Erythroblast (primary cell): ENCODE results near the gene PDE8B.

Experiments used
- DNase-seq, 2 experiments: peaks; one replicate each; lab custom pipeline; 2025; lab: John Stamatoyannopoulos, UW
- GATA1 ChIP-seq: IDR thresholded peaks from 2 replicates; pipeline ENCODE4 v1.6.1; 2011; ENCODE audit warnings: low read depth, mild to moderate bottlenecking, control low read depth, low read length, moderate library complexity
- POLR2A ChIP-seq: IDR thresholded peaks from 2 replicates; pipeline ENCODE4 v1.6.1; 2011; ENCODE audit warnings: mild to moderate bottlenecking, low read length

PDE8B gene

GRCh38 chr5:77423022-77423750 lies 212.7 kb downstream of the PDE8B start:
- no peak for DNase-seq
- TF ChIP-seq POLR2A (no peak), GATA1 (no peak)

GRCh38 chr5:77424921-77425320 lies 214.4 kb downstream of the PDE8B start:
- no peak for DNase-seq
- no peak for TF ChIP-seq POLR2A
- TF ChIP-seq GATA1, result no peak

- TF ChIP-seq POLR2A (no peak), GATA1 (no peak)
- no peak for DNase-seq
These were observed 214.9 kb downstream of the PDE8B start for GRCh38 chr5:77425420-77425819.

GRCh38 chr5:77425998-77426659 lies 215.6 kb downstream of the PDE8B start:
- no peak for DNase-seq
- TF ChIP-seq GATA1, result no peak
- no peak for TF ChIP-seq POLR2A

GRCh38 chr5:77426670-77427069 lies 216.2 kb downstream of the PDE8B start:
- DNase-seq, result no peak
- TF ChIP-seq POLR2A (no peak), GATA1 (no peak)

- TF ChIP-seq POLR2A (no peak), GATA1 (no peak)
- DNase-seq, result no peak
These were observed 217.5 kb downstream of the PDE8B start for GRCh38 chr5:77427998-77428397.

GRCh38 chr5:77428526-77428925 lies 218.0 kb downstream of the PDE8B start:
- DNase-seq, result no peak

GRCh38 chr5:77430726-77431125 lies 220.2 kb downstream of the PDE8B start:
- no peak for DNase-seq
- TF ChIP-seq GATA1 (no peak), POLR2A (no peak)

More at GRCh38 chr5:77428526-77428925, 218.0 kb downstream of the PDE8B start:
- TF ChIP-seq POLR2A (no peak), GATA1 (no peak)

GRCh38 chr5:77431286-77431685 lies 220.8 kb downstream of the PDE8B start:
- TF ChIP-seq GATA1 (no peak), POLR2A (no peak)
- no peak for DNase-seq

- no peak for DNase-seq
- TF ChIP-seq GATA1 (no peak), POLR2A (no peak)
These were observed 221.2 kb downstream of the PDE8B start for GRCh38 chr5:77431719-77432118.

- DNase-seq, result no peak
These were observed 226.7 kb downstream of the PDE8B start for GRCh38 chr5:77437194-77437593.

GRCh38 chr5:77438071-77438470 lies 227.6 kb downstream of the PDE8B start:
- TF ChIP-seq GATA1 (no peak), POLR2A (no peak)
- DNase-seq, result no peak

More at GRCh38 chr5:77437194-77437593, 226.7 kb downstream of the PDE8B start:
- no peak for TF ChIP-seq POLR2A
- no peak for TF ChIP-seq GATA1

- DNase-seq, result no peak
- no peak for TF ChIP-seq GATA1
These were observed 233.2 kb downstream of the PDE8B start for GRCh38 chr5:77443670-77444069.

- no peak for DNase-seq
- TF ChIP-seq POLR2A, result no peak
- no peak for TF ChIP-seq GATA1
These were observed 233.9 kb downstream of the PDE8B start for GRCh38 chr5:77444356-77444755.
